ENCODE data around the gene PRKAG2.

GRCh38 chr7:151680810-151681209, 196.1 kb downstream of the PRKAG2 start:
- TF ChIP-seq POLR2AphosphoS5 (IDR thresholded peaks at IDR 0.05; ENCODE audit: borderline replicate concordance, low read depth, low read length) (no peak), FOXP2 (optimal IDR thresholded peaks at IDR 0.05; ENCODE audit: control extremely low read depth, extremely low read length, insufficient read depth) (no peak), EZH2 (IDR thresholded peaks at IDR 0.05) (no peak)

Data from SK-N-MC (cell line).